ENCODE measurements around the gene DYNC1LI2.

- TF ChIP-seq CTCF (conservative IDR thresholded peaks at IDR 0.05) (no peak), ZFX (IDR thresholded peaks at IDR 0.05) (no peak)
These were observed 53.4 kb downstream of the DYNC1LI2 start for GRCh38 chr16:66698046-66698445.

All from C4-2B (cell line).